Activated CD8-positive, alpha-beta memory T cell treated with anti-CD3 and anti-CD28 coated beads for 36 hours (primary cell): ENCODE data around the gene TINAG. TPM values are rescaled to one million over a fixed set of nuclear protein-coding genes. Genes with fewer than 3 reads are reported as not detected.

Source experiments
- CTCF ChIA-PET: fragments of 350-600 bp; sonication (Branson Sonifier 250); formaldehyde crosslinking; loops from one replicate; lab custom pipeline; 2021; ENCODE audit warnings: antibody characterized with exemption; lab: Charles Lee
- POLR2A ChIA-PET: fragments of 350-600 bp; sonication (Branson Sonifier 250); formaldehyde crosslinking; loops from one replicate; lab custom pipeline; 2021; ENCODE audit warnings: antibody characterized with exemption; lab: Charles Lee
- total RNA-seq, 2 experiments: library from RNA; stranded (reverse); gene quantifications; one replicate each; pipeline ENCODE4 v1.2.3, GENCODE V29; 2021

The TINAG gene
- total RNA-seq, 2 experiments from 2014 or later, result not detected

GRCh38 chr6:54404791-54405190, 96.5 kb downstream of the TINAG start:
- POLR2A ChIA-PET, result no interaction called here
- CTCF ChIA-PET, result no interaction called here

GRCh38 chr6:54411767-54412166, 103.5 kb downstream of the TINAG start:
- CTCF ChIA-PET, result no interaction called here
- POLR2A ChIA-PET, result no interaction called here

DNA sequence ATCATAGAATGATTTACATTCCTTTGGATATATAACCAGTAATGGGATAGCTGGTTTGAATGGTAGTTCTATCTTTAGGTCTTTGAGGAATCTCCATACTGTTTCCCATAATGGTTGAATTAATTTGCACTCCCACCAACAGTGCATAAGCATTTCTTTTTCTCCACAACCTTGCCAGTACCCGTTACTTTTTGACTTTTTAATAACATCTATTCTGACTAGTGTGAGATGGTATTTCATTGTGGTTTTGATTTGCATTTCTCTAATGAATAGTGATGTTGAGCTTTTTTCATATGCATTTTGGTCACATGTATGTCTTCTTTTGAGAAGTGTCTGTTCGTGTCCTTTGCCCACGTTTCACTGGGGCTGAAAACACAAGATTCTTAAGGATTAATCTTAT, 107.3 kb downstream of the TINAG start:
- POLR2A ChIA-PET, result no interaction called here
- CTCF ChIA-PET, result no interaction called here

DNA sequence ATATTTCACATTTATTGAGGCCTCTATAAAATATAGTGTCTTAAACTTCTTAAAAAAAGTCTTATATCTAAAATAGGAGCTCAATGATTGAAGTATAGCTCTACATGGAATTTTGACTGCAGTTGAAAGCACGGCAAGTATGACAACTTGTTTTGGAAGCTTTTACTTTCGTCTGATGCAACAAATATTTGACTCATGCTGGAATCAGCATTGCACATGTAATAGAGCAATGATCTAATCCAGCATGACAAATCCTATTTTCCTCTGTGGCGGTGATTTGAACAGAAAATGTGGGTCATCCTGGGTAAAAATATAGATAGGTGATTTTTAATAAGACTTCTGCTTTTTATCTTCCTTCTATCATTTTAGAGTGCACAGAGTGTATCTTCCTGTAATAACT, 111.6 kb downstream of the TINAG start:
- POLR2A ChIA-PET, result no interaction called here
- CTCF ChIA-PET, result no interaction called here

DNA sequence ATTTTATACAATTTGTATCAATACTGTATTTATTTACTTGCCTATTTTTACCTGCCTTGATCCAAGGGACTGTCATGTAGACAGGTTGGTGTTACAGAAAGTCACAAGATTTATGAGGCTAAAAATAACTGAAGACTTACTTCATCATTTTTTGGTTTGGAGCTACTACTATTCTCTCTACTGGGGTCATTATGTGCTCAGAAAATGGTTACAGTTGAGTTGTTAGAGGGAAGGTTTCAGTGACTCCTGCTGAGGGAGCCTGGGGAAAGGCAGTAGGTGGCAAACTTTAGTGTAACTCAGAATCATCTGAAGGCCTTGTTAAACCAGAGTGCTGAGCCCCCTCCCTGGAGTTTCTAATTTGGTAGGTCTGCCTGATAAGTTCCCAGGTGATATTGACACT, 118.8 kb downstream of the TINAG start:
- CTCF ChIA-PET, result no interaction called here
- POLR2A ChIA-PET, result no interaction called here

- POLR2A ChIA-PET, result no interaction called here
- CTCF ChIA-PET, result no interaction called here
Measured at GRCh38 chr6:54427396-54427937, 119.2 kb downstream of the TINAG start.

DNA sequence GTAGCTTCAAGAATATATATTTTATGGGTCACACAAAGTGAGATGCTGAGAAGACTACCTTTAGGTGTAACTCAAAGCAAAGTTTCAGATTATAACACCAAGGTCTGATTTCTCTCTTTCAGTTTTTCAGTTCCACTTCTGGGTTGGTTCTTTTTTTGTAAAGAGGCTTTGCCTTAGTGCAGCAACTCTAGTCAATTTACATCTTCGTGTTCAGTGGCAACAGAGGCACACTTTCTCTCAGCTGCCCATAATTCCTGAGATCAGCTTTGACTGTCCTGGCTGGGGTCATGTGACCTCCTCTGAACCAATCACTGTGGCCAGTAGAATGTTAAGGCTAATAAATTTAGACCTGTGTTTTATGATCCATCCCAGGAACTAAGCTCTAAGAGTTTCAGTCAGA, 120.2 kb downstream of the TINAG start:
- ChIA-PET POLR2A (no interaction called here), CTCF (no interaction called here)

- POLR2A ChIA-PET, result no interaction called here
- CTCF ChIA-PET, result no interaction called here
Measured at GRCh38 chr6:54431466-54431865, 123.2 kb downstream of the TINAG start.

Other genes with a start within 250 kb of the TINAG start
- not detected for gene MLIP, start 197.0 kb upstream of the TINAG start, total RNA-seq